Stimulated activated memory B cell treated with anti-CD40 and anti-IgM and Interleukin-4, amounts not matched to agents 10 μg/mL and 1 μg/mL and 100 μg/mL, for 72 hours (primary cell): ENCODE data around the gene NSMCE4A.
"Not testable (repeated sequence)": the region's sequence is repeated elsewhere in the genome, so short reads cannot be mapped to it uniquely, and the experiment has no call there.

Source experiments
- ATAC-seq: fragments of 150-1000 bp; cut with Tn5 transposase; 2 replicates; pipeline ENCODE4 v1.10.0; 2021
- H3K27ac Mint-ChIP-seq: one replicate; pipeline ENCODE4 v1.8.0; 2022; ENCODE audit warnings: mild to moderate bottlenecking, mixed read lengths
- H3K27me3 Mint-ChIP-seq: one replicate; pipeline ENCODE4 v1.8.0; 2022; ENCODE audit warnings: mixed read lengths
- H3K36me3 Mint-ChIP-seq: one replicate; pipeline ENCODE4 v1.8.0; 2022; ENCODE audit warnings: mixed read lengths
- H3K4me1 Mint-ChIP-seq: one replicate; pipeline ENCODE4 v1.8.0; 2022; ENCODE audit warnings: mixed read lengths
- H3K4me3 Mint-ChIP-seq: one replicate; pipeline ENCODE4 v1.8.0; 2022; ENCODE audit warnings: mild to moderate bottlenecking, moderate library complexity, mixed read lengths
- H3K9me3 Mint-ChIP-seq: one replicate; pipeline ENCODE4 v1.8.0; 2022; ENCODE audit warnings: mixed read lengths

The NSMCE4A gene

DNA sequence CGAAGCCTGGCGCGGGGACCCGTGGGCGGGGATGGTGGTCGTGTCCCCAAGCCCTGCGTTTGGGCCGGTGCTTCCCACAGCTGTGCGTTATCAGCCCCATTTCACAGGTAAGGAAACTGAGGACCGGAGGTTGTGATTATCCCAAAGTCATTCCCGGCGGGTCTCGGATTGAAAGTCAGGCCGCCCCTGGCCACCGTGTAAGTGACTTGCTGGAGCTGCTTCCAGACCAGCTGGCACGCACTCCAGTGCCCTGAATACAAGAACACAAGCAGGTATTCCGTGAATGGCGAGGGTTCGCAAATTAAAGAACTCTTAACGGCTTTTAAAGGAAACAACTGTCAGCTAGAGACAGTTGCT, 46.5 kb downstream of the NSMCE4A start:
- Mint-ChIP-seq H3K4me1 (peaks cover 25% of the 10 kb centered on the region), H3K4me3 (peak overlapping the region; percentile 81), H3K27me3 (no peaks in the 10 kb centered on the region), H3K9me3 (no peaks in the 10 kb centered on the region), H3K27ac (peak overlapping the region; percentile 85), H3K36me3 (no peaks in the 10 kb centered on the region)
- ATAC-seq: no peak

DNA sequence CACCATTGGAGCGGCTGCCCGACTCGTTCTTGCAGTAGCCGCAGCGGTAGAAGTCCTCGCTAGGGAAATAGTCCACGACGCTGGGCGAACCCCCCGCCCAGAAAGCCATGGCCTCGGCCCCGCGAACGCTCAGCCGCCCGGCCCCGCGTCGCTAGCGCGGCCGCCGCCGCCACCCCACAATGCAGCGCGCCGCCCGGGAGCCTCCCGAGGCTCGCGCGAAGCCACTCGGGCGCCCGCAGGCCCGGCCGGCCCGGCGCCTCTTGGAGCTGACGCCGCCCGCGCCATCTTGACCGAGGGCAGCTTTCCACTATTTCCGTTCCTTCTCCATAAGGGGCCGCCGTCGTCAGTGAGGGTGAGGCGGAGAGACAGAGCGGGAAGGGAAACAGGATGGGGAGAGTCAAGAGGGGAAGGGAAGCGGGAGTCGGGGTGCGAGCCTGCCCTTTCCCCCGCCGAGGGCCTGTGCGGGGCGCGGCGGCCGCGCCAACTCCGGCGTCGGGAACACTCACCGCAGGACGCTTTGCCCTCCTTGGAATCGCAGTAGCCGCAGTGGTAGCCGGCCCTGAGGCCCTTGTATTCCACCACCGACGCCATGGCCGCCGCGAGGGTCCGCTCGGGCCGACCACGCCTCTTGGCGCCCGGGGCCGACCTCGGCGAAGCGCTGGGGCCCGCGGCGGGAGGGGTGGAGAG, 47.0 kb downstream of the NSMCE4A start, which contains the start of gene ATE1:
Gene ATE1, minus strand, starts transcription at position 191 of the 687 bp plus-strand sequence. Its CDS starts 82 bp downstream, at position 109.
- peak within 1 kb of the TSS; percentile 81 for H3K4me3 Mint-ChIP-seq
- no peaks in the 10 kb centered on the region for H3K9me3 Mint-ChIP-seq
- no peaks in the 10 kb centered on the region for H3K27me3 Mint-ChIP-seq
- peak; percentile 98 for ATAC-seq
- H3K4me1 Mint-ChIP-seq: peaks cover 25% of the 10 kb centered on the region
- H3K36me3 Mint-ChIP-seq: peaks cover 2% of the 10 kb centered on the region
- H3K27ac Mint-ChIP-seq: peak within 1 kb of the TSS; percentile 85

DNA sequence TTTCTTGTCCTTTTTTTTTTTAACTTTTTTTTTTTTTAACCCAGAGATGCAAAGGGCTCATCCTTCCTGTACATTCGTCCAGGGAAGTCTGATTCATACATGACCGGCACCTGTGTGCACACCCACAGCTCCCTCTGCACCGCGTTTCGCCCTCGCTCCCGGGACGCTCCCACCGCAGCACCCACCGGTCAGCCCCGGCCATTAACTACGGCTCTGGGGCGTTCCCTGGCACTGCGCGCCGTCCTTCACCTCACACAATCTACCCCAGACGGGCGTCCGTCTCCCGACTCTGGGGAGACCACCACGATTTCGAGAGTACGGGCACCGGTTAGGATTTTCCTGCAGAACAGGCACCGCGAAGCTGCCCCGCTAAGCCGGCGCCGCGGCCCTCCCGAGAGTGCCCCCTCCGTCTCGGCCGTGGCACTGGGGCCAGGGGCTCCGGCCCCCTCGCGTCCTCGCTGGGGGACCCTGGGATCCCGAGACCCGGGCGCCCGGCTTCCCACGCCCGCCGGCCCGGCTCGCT, 47.6 kb downstream of the NSMCE4A start:
- Mint-ChIP-seq H3K27ac (peak overlapping the region; percentile 85), H3K36me3 (peaks cover 9% of the 10 kb centered on the region), H3K9me3 (no peaks in the 10 kb centered on the region), H3K4me1 (peaks cover 25% of the 10 kb centered on the region), H3K27me3 (no peaks in the 10 kb centered on the region), H3K4me3 (peak overlapping the region; percentile 81)
- ATAC-seq: peak; percentile 67

DNA sequence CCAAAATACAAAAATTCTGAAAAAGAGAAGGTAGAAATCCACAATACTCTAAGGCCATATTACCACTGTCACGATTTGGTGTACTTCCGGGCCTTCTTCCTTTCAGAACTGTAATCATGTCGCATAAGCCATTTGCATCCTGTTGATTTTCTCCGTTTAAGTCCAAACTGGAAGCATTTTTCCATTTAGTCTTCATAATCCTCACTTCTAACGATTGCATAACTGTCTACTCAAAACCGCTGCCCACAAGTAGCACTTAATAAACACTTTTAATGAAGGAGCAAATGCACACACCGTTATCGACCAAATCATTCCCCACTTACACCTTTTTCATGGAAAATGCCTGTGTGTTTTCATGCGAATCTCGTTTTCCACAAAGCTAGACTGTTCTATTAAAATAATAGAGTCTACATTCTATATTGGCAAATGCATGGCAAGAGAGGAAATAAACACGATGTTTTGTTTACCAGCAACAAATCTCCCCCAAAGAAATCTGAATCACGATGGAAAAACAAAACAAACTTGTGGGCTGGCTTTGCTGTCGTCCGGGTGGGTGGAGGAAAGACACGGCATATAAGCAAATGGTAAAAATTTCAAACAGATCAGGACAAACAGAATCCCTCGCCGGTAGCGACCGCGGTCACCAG, 48.2 kb downstream of the NSMCE4A start:
- H3K9me3 Mint-ChIP-seq: no peaks in the 10 kb centered on the region
- no peak for ATAC-seq

DNA sequence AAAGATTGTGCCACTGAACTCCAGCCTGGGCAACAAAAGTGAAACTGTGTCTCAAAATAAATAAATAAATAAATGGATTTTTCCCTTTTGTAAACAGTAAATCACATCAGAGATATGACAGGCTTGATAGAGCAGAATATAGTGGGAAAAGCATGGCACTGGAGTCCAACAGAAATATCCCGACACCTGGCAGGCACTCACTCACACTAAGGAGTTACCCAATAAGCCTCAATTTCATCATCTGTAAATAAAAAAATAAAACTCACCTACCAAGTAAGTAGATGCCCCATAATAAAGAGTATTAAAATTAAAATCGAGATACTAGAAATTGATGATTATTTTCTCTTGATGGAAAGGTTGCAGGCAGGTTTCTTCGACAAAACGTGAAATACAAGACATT, 48.9 kb downstream of the NSMCE4A start:
- peaks cover 25% of the 10 kb centered on the region for H3K4me1 Mint-ChIP-seq
- no peak overlapping the region for H3K27ac Mint-ChIP-seq
- ATAC-seq: no peak
- H3K36me3 Mint-ChIP-seq: peaks cover 11% of the 10 kb centered on the region
- no peaks in the 10 kb centered on the region for H3K9me3 Mint-ChIP-seq
- H3K4me3 Mint-ChIP-seq: no peak overlapping the region
- H3K27me3 Mint-ChIP-seq: no peaks in the 10 kb centered on the region

More for the DNA sequence above, 48.2 kb downstream of the NSMCE4A start:
- H3K36me3 Mint-ChIP-seq: peaks cover 11% of the 10 kb centered on the region
- H3K4me1 Mint-ChIP-seq: peaks cover 25% of the 10 kb centered on the region
- peak overlapping the region; percentile 81 for H3K4me3 Mint-ChIP-seq
- peak overlapping the region; percentile 85 for H3K27ac Mint-ChIP-seq
- no peaks in the 10 kb centered on the region for H3K27me3 Mint-ChIP-seq

DNA sequence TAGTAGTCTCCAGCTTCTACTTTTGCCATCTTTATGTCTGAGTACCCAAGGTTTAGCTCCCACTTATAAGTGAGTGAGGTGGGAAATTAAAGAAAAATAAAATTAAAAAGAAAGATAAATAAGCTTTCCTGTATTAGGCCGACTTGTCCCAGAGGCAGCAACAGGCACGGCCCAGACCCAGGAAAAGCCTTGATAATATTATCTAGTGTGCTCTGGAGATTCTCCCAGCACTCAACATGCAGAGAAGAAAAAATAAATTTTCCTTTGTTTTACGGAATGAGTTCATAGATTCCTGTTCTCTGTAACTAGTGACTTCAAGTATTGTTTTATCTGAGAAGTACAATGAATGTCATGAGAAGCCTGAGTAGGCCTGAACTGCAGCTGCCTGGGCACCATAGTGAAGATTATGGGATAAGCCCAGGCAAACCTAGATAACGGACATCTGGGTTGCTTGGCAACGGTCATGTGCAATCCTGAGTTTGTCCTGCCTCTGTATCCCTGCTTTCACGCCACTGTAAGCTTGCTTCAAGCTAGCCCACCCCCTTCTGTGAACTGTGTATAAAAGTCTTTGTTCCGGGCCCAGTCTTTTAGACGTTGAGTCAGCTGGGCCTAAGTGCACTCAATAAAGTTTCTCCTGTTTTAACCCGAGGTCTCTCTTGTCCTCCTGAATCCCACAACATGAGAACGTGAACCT, 53.6 kb downstream of the NSMCE4A start:
- no peak overlapping the region for H3K27ac Mint-ChIP-seq
- no peak overlapping the region for H3K4me3 Mint-ChIP-seq
- peaks cover 7% of the 10 kb centered on the region for H3K4me1 Mint-ChIP-seq
- H3K9me3 Mint-ChIP-seq: no peaks in the 10 kb centered on the region
- H3K27me3 Mint-ChIP-seq: no peaks in the 10 kb centered on the region
- ATAC-seq: no peak
- H3K36me3 Mint-ChIP-seq: peaks cover 23% of the 10 kb centered on the region

DNA sequence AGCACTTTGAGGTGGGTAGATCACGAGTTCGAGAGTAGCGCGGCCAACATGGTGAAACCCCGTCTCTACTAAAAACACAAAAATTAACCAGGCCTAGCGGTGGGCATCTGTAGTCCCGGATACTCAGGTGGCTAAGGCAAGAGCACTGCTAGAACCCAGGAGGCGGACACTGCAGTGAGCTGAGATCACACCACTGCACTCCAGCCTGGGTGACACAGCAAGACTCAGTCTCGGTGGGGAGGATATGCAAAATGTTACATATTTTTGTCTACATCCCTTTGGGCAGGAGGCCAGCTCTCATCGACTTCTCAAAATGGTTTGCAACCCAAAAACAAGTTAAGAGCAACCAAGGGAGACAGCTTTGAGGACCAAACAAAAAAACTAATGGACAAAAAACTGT, 55.4 kb downstream of the NSMCE4A start:
- Mint-ChIP-seq H3K27ac (no peak overlapping the region), H3K9me3 (no peaks in the 10 kb centered on the region), H3K36me3 (peaks cover 37% of the 10 kb centered on the region), H3K4me3 (no peak overlapping the region), H3K4me1 (peaks cover 6% of the 10 kb centered on the region), H3K27me3 (no peaks in the 10 kb centered on the region)
- ATAC-seq: no peak

DNA sequence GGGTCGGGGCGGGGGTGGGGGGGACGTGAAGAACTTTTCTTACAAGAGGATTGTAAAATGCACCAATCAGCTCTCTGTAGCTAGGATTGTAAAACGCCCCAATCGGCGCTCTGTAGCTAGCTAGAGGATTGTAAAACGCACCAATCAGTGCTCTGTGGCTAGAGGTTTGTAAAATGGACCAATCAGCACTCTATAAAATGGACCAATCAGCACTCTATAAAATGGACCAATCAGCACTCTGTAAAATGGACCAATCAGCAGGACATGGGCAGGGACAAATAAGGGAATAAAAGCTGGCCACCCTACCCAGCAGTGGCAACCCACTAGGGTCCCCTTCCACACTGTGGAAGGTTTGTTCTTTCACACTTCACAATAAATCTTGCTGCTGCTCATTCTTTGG, 56.2 kb downstream of the NSMCE4A start:
- not testable (repeated sequence) for H3K4me3 Mint-ChIP-seq, H3K27me3 Mint-ChIP-seq, H3K27ac Mint-ChIP-seq, ATAC-seq, H3K9me3 Mint-ChIP-seq, H3K4me1 Mint-ChIP-seq
- H3K36me3 Mint-ChIP-seq: peaks cover 41% of the 10 kb centered on the region

DNA sequence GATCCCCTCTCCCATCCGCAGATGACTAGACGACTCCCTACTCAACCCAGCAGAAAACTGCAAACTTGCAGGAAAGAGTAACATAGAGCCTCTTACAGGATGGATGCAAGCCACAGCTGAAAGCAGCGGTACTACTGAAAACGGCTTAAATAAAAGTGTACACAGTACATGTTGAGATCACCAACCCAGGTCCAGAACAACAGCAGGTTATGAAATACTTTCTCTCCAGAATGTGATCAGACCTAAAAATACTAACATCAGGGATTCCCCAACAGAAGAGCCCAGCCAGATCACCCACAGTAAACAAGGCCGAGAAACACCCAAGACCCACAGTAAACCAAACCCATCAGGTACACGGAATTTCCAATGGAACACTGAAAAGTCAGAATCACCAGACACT, 60.4 kb downstream of the NSMCE4A start:
- Mint-ChIP-seq H3K4me1 (peaks cover 12% of the 10 kb centered on the region), H3K36me3 (peaks cover 40% of the 10 kb centered on the region), H3K4me3 (no peak overlapping the region), H3K27me3 (no peaks in the 10 kb centered on the region), H3K27ac (no peak overlapping the region), H3K9me3 (no peaks in the 10 kb centered on the region)
- no peak for ATAC-seq

DNA sequence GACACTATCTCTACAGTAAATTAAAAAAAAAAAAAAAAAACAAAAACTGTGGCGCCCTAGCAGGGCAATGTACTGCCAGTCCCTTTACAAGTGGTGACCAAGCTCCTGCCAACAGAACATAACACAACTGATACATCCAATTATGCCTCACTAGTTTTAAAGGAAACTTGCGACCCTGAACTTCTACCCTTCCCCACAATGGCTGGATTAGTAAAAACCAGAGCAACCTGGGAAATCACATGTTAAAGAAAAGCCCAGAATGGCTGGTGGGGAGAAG, 63.7 kb downstream of the NSMCE4A start:
- Mint-ChIP-seq H3K9me3 (no peaks in the 10 kb centered on the region), H3K27ac (peak overlapping the region; percentile 71), H3K27me3 (no peaks in the 10 kb centered on the region), H3K4me1 (peaks cover 12% of the 10 kb centered on the region), H3K4me3 (no peak overlapping the region), H3K36me3 (peaks cover 58% of the 10 kb centered on the region)
- ATAC-seq: no peak

DNA sequence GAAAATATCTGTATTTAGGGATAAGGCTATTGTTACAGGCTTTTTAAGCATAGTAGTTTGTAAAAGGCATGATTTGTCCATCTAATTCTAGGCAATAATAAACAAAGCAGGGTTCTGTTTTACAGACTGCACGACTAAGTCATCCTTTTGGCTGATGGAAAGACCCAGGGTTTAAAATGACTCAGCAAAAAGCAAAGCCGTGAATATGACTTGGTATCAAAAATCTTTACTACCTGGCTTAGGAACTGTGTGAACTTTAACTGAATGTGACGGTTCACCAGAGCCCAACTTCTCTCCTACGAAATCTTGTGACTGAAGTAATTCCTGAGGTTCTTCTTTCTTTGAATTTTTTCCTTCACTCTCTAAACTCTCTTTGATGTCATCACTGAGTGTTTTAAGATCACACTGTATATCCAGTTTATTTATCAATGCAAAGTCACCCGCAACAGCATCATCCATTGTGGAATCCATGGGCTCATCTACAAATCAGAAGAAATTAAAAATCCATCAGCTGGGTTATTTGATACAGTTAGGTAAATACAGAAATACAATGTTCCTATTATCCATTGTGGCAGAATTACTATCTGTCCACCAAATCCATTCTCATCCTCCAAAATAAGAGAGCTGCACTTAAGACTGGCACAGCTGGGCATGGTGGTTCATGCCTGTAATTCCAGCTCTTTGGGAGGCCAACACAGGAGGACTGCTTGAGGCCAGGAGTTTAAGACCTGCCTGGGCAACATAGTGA, 64.2 kb downstream of the NSMCE4A start:
- no peak for ATAC-seq
- Mint-ChIP-seq H3K4me3 (no peak overlapping the region), H3K9me3 (no peaks in the 10 kb centered on the region)

More for the DNA sequence above, 64.2 kb downstream of the NSMCE4A start:
- H3K36me3 Mint-ChIP-seq: peaks cover 55% of the 10 kb centered on the region
- peak overlapping the region; percentile 71 for H3K27ac Mint-ChIP-seq
- peaks cover 12% of the 10 kb centered on the region for H3K4me1 Mint-ChIP-seq
- H3K27me3 Mint-ChIP-seq: no peaks in the 10 kb centered on the region
